Ovary (tissue), 3 donors: Measurements from ENCODE around the gene CEP170B.

Experiments
- POLR2A ChIP-seq: fragments of 450-650 bp; IDR thresholded peaks from one replicate; pipeline ENCODE4 v1.6.1; 2017; ENCODE audit warnings: antibody characterized with exemption, mild to moderate bottlenecking, moderate library complexity
- TF ChIP-seq, protein P1 (sequence below), 3 donors: fragments of 450-650 bp in 2 of 3; fragments of 200-600 bp in 1 of 3; IDR thresholded peaks; one replicate each; pipeline versions ENCODE4 v1.5.1 to v1.8.0; 2016 to 2022; ENCODE audit warnings: antibody characterized with exemption in 3 of 3, mild to moderate bottlenecking in 1 of 3
- donor health status: DM: no; HTN: no; CAD: no.

- TF ChIP-seq, protein P1, sequence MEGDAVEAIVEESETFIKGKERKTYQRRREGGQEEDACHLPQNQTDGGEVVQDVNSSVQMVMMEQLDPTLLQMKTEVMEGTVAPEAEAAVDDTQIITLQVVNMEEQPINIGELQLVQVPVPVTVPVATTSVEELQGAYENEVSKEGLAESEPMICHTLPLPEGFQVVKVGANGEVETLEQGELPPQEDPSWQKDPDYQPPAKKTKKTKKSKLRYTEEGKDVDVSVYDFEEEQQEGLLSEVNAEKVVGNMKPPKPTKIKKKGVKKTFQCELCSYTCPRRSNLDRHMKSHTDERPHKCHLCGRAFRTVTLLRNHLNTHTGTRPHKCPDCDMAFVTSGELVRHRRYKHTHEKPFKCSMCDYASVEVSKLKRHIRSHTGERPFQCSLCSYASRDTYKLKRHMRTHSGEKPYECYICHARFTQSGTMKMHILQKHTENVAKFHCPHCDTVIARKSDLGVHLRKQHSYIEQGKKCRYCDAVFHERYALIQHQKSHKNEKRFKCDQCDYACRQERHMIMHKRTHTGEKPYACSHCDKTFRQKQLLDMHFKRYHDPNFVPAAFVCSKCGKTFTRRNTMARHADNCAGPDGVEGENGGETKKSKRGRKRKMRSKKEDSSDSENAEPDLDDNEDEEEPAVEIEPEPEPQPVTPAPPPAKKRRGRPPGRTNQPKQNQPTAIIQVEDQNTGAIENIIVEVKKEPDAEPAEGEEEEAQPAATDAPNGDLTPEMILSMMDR (IDR thresholded peaks at IDR 0.05): no peak
- TF ChIP-seq POLR2A: no peak
These were observed 52.0 kb downstream of the CEP170B start for GRCh38 chr14:104917116-104917515.
